Measurements from ENCODE around the gene MYRIP.

GRCh38 chr3:39869890-39870289 lies 60.5 kb downstream of the MYRIP start:
- TF ChIP-seq YY1 (IDR thresholded peaks at IDR 0.05; ENCODE audit: low read depth, low read length) (no peak), ATF3 (IDR thresholded peaks at IDR 0.05; ENCODE audit: borderline replicate concordance, extremely low read depth, low read depth, low read length) (no peak), JUNB (IDR thresholded peaks at IDR 0.05) (no peak), CTCF (IDR thresholded peaks at IDR 0.05 in 2 of 3, conservative IDR thresholded peaks at IDR 0.05 in 1 of 3; ENCODE audit: control insufficient read depth in 2 of 3, extremely low read depth in 1 of 3, insufficient read depth in 1 of 3, low read depth in 3 of 3, low read length in 3 of 3) (no peak), POLR2A (IDR thresholded peaks at IDR 0.05; ENCODE audit: low read depth, low read length) (no peak), DPF2 (IDR thresholded peaks at IDR 0.05) (no peak), POLR2AphosphoS5 (IDR thresholded peaks at IDR 0.05; ENCODE audit: low read length) (no peak), TCF12 (IDR thresholded peaks at IDR 0.05; ENCODE audit: low read depth, low read length) (no peak), EZH2 (IDR thresholded peaks at IDR 0.05; ENCODE audit: borderline replicate concordance, control insufficient read depth, low read depth, low read length) (no peak), FOXM1 (IDR thresholded peaks at IDR 0.05; ENCODE audit: low read depth, low read length) (no peak), SIX5 (IDR thresholded peaks at IDR 0.05; ENCODE audit: low read depth, low read length, severe bottlenecking) (no peak), CEBPB (IDR thresholded peaks at IDR 0.05; ENCODE audit: borderline replicate concordance in 1 of 2, low read depth in 2 of 2, low read length in 2 of 2) (no peak)

Data from GM12878 (cell line).